ENCODE data around the gene PAH.
A peak's percentile ranks its signal among the peaks of the same experiment; 100 is the strongest.
"Not testable (repeated sequence)": the region's sequence is repeated elsewhere in the genome, so short reads cannot be mapped to it uniquely, and the experiment has no call there.

PAH gene

GRCh38 chr12:102891756-102892155 is 25.3 kb downstream of the PAH start:
- DNase-seq (ENCODE audit: low read depth) = no peak

GRCh38 chr12:102888511-102888910 is 28.5 kb downstream of the PAH start:
- DNase-seq (ENCODE audit: low read depth) = no peak

- DNase-seq (ENCODE audit: low read depth) = no peak
Measured at GRCh38 chr12:102885043-102885932, 31.8 kb downstream of the PAH start.

- no peak for DNase-seq (ENCODE audit: low read depth)
Measured at GRCh38 chr12:102883204-102883799, 33.7 kb downstream of the PAH start.

GRCh38 chr12:102880783-102881182 is 36.3 kb downstream of the PAH start:
- DNase-seq (ENCODE audit: low read depth) = no peak

- DNase-seq (ENCODE audit: low read depth) = peak; percentile 36
Measured at GRCh38 chr12:102879144-102879763, 37.8 kb downstream of the PAH start.

GRCh38 chr12:102876883-102877282 is 40.2 kb downstream of the PAH start:
- DNase-seq (ENCODE audit: low read depth) = no peak

- no peak for DNase-seq (ENCODE audit: low read depth)
Measured at GRCh38 chr12:102874819-102875218, 42.2 kb downstream of the PAH start.

GRCh38 chr12:102873077-102873476 is 44.0 kb downstream of the PAH start:
- no peak for DNase-seq (ENCODE audit: low read depth)

GRCh38 chr12:102871014-102871413 is 46.0 kb downstream of the PAH start:
- no peak for DNase-seq (ENCODE audit: low read depth)

- DNase-seq (ENCODE audit: low read depth) = no peak
Measured at GRCh38 chr12:102869571-102869970, 47.5 kb downstream of the PAH start.

GRCh38 chr12:102865821-102866615 is 51.0 kb downstream of the PAH start:
- no peak for DNase-seq (ENCODE audit: low read depth)

GRCh38 chr12:102862486-102862885 is 54.6 kb downstream of the PAH start:
- no peak for DNase-seq (ENCODE audit: low read depth)

GRCh38 chr12:102851246-102851645 is 65.8 kb downstream of the PAH start:
- no peak for DNase-seq (ENCODE audit: low read depth)

- DNase-seq (ENCODE audit: low read depth) = no peak
Measured at GRCh38 chr12:102849722-102850447, 67.2 kb downstream of the PAH start.

GRCh38 chr12:102848832-102849231 is 68.2 kb downstream of the PAH start:
- no peak for DNase-seq (ENCODE audit: low read depth)

GRCh38 chr12:102847131-102847530 is 69.9 kb downstream of the PAH start:
- DNase-seq (ENCODE audit: low read depth) = peak; percentile 36

- DNase-seq (ENCODE audit: low read depth) = no peak
Measured at GRCh38 chr12:102833687-102834441, 83.2 kb downstream of the PAH start.

- not testable (repeated sequence) for DNase-seq (ENCODE audit: low read depth)
Measured at GRCh38 chr12:102832826-102833225, 84.2 kb downstream of the PAH start.

GRCh38 chr12:102824218-102824835 is 92.7 kb downstream of the PAH start:
- no peak for DNase-seq (ENCODE audit: low read depth)

Measured in HS-5 (cell line).